GM12874 (cell line): ENCODE measurements around the gene NLGN2.

Experiments used
- CTCF ChIP-seq: IDR thresholded peaks from 2 replicates; pipeline ENCODE4 v1.5.1; 2011; ENCODE audit warnings: low read depth, mild to moderate bottlenecking, control low read depth, low read length, moderate library complexity; ENCODE audit not compliant: insufficient read depth

Gene NLGN2

GRCh38 chr17:7394452-7395191 is 13.0 kb upstream of the NLGN2 start, which contains the start of gene PLSCR3:
Gene PLSCR3, minus strand, starts transcription at chr17:7394525. Its CDS starts 415 bp downstream, at chr17:7394110.
- TF ChIP-seq CTCF, result peak; percentile 64

GRCh38 chr17:7396147-7396546 is 11.5 kb upstream of the NLGN2 start:
- no peak for TF ChIP-seq CTCF

- TF ChIP-seq CTCF, result no peak
Measured at GRCh38 chr17:7398612-7399011, 9.0 kb upstream of the NLGN2 start.

GRCh38 chr17:7403043-7403726 is 4.5 kb upstream of the NLGN2 start:
- no peak for TF ChIP-seq CTCF

- no peak for TF ChIP-seq CTCF
Measured at GRCh38 chr17:7403727-7403976, 4.0 kb upstream of the NLGN2 start.

- no peak for TF ChIP-seq CTCF
Measured at GRCh38 chr17:7403977-7404736, 3.5 kb upstream of the NLGN2 start, which contains the start of gene TMEM256. Gene TMEM256, minus strand, starts transcription at chr17:7404097. Its CDS starts 13 bp downstream, at chr17:7404084.

- TF ChIP-seq CTCF, result no peak
Measured at GRCh38 chr17:7404737-7405349, 2.8 kb upstream of the NLGN2 start.
